DMS53 treated with DMSO at 0.1 percent for 48 hours (cell line): ENCODE measurements around the gene KLK15.

Experiments used
- DNase-seq: peaks from one replicate; lab custom pipeline; 2025; ENCODE audit not compliant: unreplicated experiment; lab: John Stamatoyannopoulos, UW

The KLK15 gene

DNA sequence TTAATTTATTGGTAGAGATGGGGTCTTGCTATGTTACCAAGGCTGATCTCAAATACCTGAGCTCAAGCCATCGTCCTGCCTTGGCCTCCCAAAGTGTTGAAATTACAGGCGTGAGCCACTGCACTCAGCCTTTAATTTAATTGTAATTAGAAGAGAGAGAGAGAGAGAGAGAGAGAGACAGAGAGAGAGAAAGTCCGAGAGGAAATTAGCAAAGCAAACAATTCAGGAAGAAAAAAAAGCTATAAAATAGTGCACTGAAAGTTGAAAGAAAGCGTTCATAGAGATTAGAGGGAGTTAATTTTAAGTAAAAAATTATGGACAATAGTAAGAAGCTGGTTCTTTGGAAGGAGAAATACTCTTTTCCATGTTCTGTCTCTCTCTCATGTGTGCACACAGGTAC is 56.1 kb downstream of the KLK15 start:
- DNase-seq: no peak

DNA sequence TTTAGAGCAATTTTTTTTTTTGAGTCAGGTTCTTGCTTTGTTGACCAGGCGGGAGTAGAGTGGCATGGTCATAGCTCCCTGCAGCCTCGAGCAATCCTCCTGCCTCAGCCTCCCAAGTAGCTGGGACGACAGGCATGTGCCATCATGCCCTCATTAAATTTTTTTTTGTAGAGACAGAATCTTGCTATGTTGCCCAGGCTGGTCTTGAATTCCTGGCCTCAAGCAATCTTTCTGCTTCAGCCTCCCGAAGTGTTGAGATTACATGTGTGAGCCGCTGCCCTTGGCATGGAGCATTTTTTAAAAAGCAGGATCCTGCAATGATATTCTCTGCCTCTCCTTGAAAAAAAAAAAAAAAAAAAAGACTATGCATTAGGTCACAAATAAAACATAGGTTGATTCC is 57.2 kb downstream of the KLK15 start:
- no peak for DNase-seq
